HAP-1 (cell line): ENCODE data around the gene B3GNT7.
"Not testable (repeated sequence)": the region's sequence is repeated elsewhere in the genome, so short reads cannot be mapped to it uniquely, and the experiment has no call there.

Experiments used
- DNase-seq, 2 experiments: peaks; one replicate each; pipeline ENCODE4 v3.0.0-alpha.2; 2016 to 2020; ENCODE audit warnings: low spot score in 2 of 2
- H3K27me3 ChIP-seq: fragments of 250-450 bp; sonication (Bioruptor Pico); 2 replicates; pipeline ENCODE4 v1.5.1; 2020; ENCODE audit warnings: low read depth, mild to moderate bottlenecking, moderate library complexity
- H3K36me3 ChIP-seq: fragments of 250-450 bp; sonication (Bioruptor Pico); replicated peaks from 2 replicates; pipeline ENCODE4 v1.5.1; 2020; ENCODE audit warnings: mild to moderate bottlenecking
- H3K4me1 ChIP-seq: fragments of 250-450 bp; sonication (Bioruptor Pico); 2 replicates; pipeline ENCODE4 v1.5.1; 2020; ENCODE audit warnings: mild to moderate bottlenecking
- H3K4me3 ChIP-seq: fragments of 250-450 bp; sonication (Bioruptor Pico); 2 replicates; pipeline ENCODE4 v1.5.1; 2020; ENCODE audit warnings: mild to moderate bottlenecking, moderate library complexity
- H3K9me3 ChIP-seq: fragments of 250-450 bp; sonication (Bioruptor Pico); 2 replicates; pipeline ENCODE4 v1.5.1; 2020; ENCODE audit warnings: mild to moderate bottlenecking, moderate library complexity
- in situ Hi-C: fragments of 300-500 bp; cut with MboI; formaldehyde crosslinking; loops from 3 replicates; pipeline ENCODE4 v1.14.3; 2020; ENCODE audit warnings: low sequenced_read_pairs, inconsistent platforms, mixed read lengths

The B3GNT7 gene

DNA sequence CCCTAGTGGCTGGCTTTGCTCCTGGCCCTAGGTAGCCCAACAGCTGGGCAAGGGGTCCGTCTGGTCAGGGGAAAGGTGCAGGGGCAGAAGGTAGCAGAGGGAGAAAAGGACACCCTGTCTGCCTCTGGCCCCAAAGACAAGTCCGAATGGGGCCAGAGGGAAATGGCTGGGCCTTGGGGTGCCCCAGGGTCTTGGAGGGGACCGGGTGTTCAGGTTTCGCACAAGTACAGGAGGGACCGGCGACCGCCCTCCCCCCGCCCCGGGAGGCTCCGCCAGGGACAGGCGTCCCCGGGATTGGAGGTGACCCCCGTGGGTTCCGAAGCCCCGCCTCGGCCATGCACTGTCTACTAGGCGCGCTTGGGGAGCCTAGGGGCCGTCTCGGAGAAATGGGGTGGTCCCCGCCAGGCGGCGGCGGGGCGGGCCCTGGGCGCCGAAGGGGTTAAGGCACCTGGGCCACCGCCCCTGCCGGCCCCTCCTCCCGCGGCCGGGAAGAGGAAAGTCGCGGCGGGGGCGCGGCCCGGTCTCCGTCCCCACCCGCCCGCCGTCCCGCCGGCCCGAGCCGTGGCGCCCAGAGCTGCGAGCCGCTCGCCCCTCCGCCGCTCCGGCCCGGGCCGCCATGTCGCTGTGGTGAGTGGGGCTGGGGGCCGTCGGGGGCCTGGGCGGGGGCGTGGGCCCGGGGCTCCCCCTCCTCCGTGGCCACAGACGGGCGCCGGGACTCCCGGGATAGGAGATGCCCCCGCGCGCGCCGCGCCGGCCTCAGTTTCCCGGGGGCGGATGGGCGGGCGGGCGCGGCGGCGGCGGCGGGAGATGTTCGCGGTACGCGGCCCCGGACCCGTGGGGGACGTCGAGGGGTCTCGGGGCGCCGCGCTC lies at the start of gene B3GNT7:
TSS of gene B3GNT7 (plus strand) at position 523 of the 870 bp plus-strand sequence. CDS start at position 617, 94 bp downstream.
- Histone ChIP-seq H3K4me3 (no peak within 1 kb of the TSS), H3K27me3 (no peaks in the 10 kb centered on the region), H3K9me3 (no peaks in the 10 kb centered on the region), H3K4me1 (peaks cover 4% of the 10 kb centered on the region), H3K36me3 (no peaks in the 10 kb centered on the region)
- DNase-seq = no peak
- in situ Hi-C loops = no loop called here

DNA sequence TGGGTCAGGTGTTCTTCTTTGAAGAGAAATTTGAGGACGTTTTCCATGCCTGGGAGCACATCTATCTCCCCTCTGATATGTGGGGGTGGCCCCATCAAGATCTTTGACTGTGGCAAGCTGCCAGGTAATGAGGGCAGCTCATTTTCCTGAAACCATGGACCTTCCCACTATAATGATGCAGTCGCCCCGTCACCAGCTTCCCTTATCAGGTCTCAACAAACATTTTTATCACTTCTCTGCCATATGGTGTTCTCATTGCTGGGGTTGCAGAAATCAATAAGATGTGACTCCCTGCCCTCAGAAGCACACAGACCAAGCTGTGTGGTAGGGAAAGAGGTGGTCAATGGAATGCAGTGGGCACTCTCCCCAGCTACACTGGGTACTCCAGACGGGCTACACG lies 48.4 kb upstream of the B3GNT7 start:
- no peak for DNase-seq

GRCh38 chr2:231347638-231348037 lies 47.9 kb upstream of the B3GNT7 start:
- Histone ChIP-seq H3K4me1 (peaks cover 7% of the 10 kb centered on the region; the same call in 1 of the 2 replicates), H3K9me3 (no peaks in the 10 kb centered on the region), H3K27me3 (no peaks in the 10 kb centered on the region), H3K36me3 (no peaks in the 10 kb centered on the region), H3K4me3 (no peak overlapping the region)
- no peak for DNase-seq
- in situ Hi-C loops = no loop called here

More for the DNA sequence above, 48.4 kb upstream of the B3GNT7 start:
- H3K4me3 ChIP-seq = no peak overlapping the region
- peaks cover 7% of the 10 kb centered on the region; the same call in 1 of the 2 replicates for H3K4me1 ChIP-seq
- in situ Hi-C loops = no loop called here
- H3K9me3 ChIP-seq = no peaks in the 10 kb centered on the region
- H3K27me3 ChIP-seq = no peaks in the 10 kb centered on the region
- H3K36me3 ChIP-seq = no peaks in the 10 kb centered on the region

- Histone ChIP-seq H3K9me3 (no peaks in the 10 kb centered on the region), H3K27me3 (no peaks in the 10 kb centered on the region), H3K4me3 (no peak overlapping the region), H3K4me1 (peaks cover 7% of the 10 kb centered on the region; the same call in 1 of the 2 replicates), H3K36me3 (no peaks in the 10 kb centered on the region)
- in situ Hi-C loops = no loop called here
- no peak for DNase-seq
These were observed 47.3 kb upstream of the B3GNT7 start for GRCh38 chr2:231348173-231348572.

DNA sequence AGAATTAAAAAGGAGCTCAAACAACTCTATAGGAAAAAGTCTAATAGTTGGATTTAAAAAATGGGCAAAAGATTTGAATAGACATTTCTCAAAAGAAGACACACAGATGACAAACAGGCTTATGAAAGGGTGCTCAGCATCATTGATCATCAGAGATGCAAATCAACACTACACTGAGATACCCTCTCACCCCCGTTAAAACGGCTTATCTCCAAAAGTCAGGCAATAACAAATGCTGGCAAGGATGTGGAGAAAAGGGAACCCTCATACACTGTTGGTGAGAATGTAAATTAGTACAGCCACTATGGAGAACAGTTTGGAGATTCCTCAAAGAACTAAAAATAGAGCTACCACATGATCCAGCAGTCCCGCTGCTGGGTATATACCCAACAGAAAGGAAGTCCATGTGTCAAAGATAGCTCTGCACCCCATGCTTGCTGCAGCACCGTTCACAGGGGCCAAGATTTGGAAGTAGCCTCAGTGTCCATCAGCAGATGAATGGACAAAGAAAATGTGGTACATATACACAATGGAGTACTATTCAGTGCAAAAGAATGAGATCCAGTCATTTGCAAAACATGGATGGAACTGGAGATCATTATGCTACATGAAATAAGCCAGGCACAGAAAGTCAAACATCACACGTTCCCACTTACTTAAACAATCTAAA lies 46.7 kb upstream of the B3GNT7 start:
- H3K27me3 ChIP-seq = no peaks in the 10 kb centered on the region
- H3K9me3 ChIP-seq = no peaks in the 10 kb centered on the region
- H3K4me1 ChIP-seq = peaks cover 7% of the 10 kb centered on the region; the same call in 1 of the 2 replicates
- H3K36me3 ChIP-seq = no peaks in the 10 kb centered on the region
- in situ Hi-C loops = no loop called here
- H3K4me3 ChIP-seq = no peak overlapping the region
- DNase-seq = no peak

DNA sequence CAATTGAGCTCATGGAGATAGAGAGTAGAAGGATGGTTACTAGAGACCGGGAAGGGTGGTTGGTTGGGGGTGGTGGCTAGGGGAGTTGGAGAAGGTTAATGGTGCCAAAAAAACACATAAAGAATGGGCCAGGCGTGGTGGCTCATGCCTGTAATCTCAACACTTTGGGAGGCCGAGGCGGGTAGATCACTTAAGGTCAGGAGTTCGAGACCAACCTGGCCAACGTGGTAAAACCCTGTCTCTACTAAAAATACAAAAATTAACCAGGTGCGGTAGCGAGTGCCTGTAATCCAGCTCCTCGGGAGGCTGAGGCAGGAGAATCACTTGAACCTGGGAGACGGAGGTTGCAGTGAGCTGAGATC lies 46.2 kb upstream of the B3GNT7 start:
- H3K36me3 ChIP-seq, H3K4me3 ChIP-seq, H3K4me1 ChIP-seq, DNase-seq, H3K27me3 ChIP-seq, in situ Hi-C loops, H3K9me3 ChIP-seq: not testable (repeated sequence)

- Histone ChIP-seq H3K4me1 (peaks cover 7% of the 10 kb centered on the region; the same call in 1 of the 2 replicates), H3K27me3 (no peaks in the 10 kb centered on the region), H3K9me3 (no peaks in the 10 kb centered on the region), H3K36me3 (no peaks in the 10 kb centered on the region), H3K4me3 (no peak overlapping the region)
- in situ Hi-C loops = no loop called here
- no peak for DNase-seq
These were observed 43.9 kb upstream of the B3GNT7 start for GRCh38 chr2:231351648-231352047.

DNA sequence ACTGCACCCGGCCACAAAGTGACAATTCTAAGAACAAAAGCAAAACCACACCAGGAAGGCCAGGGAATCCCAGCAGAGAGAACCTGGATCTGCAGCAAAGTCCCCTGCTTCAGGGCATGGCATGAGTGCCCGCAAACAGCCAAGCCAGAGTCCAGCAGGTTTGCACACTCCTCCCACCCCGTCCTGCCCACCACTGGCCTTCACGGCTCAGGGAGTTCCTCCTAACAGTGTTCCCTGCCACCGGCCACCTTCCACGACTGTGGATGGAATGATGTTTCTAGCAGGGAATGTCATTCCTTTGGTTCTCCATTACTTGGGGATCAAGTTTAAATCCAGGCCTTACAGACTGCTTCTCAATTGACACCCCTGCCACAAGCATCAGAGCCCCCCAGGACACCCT lies 42.0 kb upstream of the B3GNT7 start:
- no peak for DNase-seq
- Histone ChIP-seq H3K36me3 (no peaks in the 10 kb centered on the region), H3K9me3 (no peaks in the 10 kb centered on the region), H3K4me1 (peaks cover 7% of the 10 kb centered on the region; the same call in 1 of the 2 replicates), H3K27me3 (no peaks in the 10 kb centered on the region), H3K4me3 (no peak overlapping the region)
- in situ Hi-C loops = no loop called here

GRCh38 chr2:231355508-231356465 lies 39.7 kb upstream of the B3GNT7 start:
- no peak overlapping the region for H3K4me3 ChIP-seq
- H3K4me1 ChIP-seq = no peaks in the 10 kb centered on the region
- H3K27me3 ChIP-seq = no peaks in the 10 kb centered on the region
- no peak for DNase-seq
- H3K9me3 ChIP-seq = no peaks in the 10 kb centered on the region
- no peaks in the 10 kb centered on the region for H3K36me3 ChIP-seq
- in situ Hi-C loops = no loop called here

GRCh38 chr2:231356466-231356844 lies 39.1 kb upstream of the B3GNT7 start:
- H3K4me1 ChIP-seq = no peaks in the 10 kb centered on the region
- no peaks in the 10 kb centered on the region for H3K9me3 ChIP-seq
- H3K27me3 ChIP-seq = no peaks in the 10 kb centered on the region
- no peak overlapping the region for H3K4me3 ChIP-seq
- no peaks in the 10 kb centered on the region for H3K36me3 ChIP-seq
- DNase-seq = no peak
- in situ Hi-C loops = no loop called here

DNA sequence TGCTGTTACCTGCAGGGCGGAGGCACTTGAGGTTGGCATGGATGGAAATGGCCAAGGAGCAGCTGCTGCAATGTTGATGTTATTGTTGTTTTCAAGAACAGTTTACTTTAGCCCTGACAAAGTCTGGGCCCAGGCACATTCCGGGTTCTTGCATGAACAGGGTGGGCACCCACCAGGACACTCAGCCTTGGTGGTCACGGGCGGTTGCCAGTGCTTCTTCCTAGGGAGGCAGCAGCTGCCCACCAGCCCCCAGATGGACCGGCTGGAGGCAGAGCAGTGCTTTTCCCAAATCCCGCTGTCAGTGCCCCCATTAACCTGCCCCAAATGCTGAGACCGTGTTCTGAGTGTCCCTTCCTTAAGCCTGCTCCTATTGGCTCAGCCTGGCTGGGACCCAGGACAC lies 38.5 kb upstream of the B3GNT7 start:
- no peaks in the 10 kb centered on the region for H3K36me3 ChIP-seq
- H3K4me1 ChIP-seq = no peaks in the 10 kb centered on the region
- no peak overlapping the region for H3K4me3 ChIP-seq
- H3K27me3 ChIP-seq = no peaks in the 10 kb centered on the region
- in situ Hi-C loops = no loop called here
- no peaks in the 10 kb centered on the region for H3K9me3 ChIP-seq
- no peak for DNase-seq

GRCh38 chr2:231357931-231358330 lies 37.6 kb upstream of the B3GNT7 start:
- Histone ChIP-seq H3K27me3 (no peaks in the 10 kb centered on the region), H3K36me3 (no peaks in the 10 kb centered on the region), H3K9me3 (no peaks in the 10 kb centered on the region), H3K4me3 (no peak overlapping the region), H3K4me1 (no peaks in the 10 kb centered on the region)
- no peak for DNase-seq
- in situ Hi-C loops = no loop called here

DNA sequence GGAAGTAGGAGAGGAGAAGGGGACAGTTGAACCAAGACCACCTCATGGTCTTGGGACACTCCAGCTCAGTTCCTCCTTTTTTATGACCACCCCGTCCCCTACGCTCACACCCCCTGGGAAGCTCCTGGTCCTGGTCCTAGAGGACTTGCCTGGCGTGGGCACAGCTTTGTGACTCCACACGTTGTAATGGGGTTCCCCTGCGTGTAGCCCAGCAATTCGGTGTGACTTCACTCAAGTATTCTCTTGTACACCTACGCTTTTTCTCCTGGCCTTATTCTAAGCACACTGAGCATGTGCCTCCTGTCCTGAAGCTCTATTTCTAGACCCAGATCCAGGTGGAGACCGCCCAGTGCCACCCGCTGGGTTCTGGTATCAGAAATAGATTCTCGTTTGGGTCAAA lies 36.1 kb upstream of the B3GNT7 start:
- H3K36me3 ChIP-seq = no peaks in the 10 kb centered on the region
- no peaks in the 10 kb centered on the region for H3K27me3 ChIP-seq
- H3K4me1 ChIP-seq = no peaks in the 10 kb centered on the region
- in situ Hi-C loops = no loop called here
- no peak for DNase-seq
- no peaks in the 10 kb centered on the region for H3K9me3 ChIP-seq
- no peak overlapping the region for H3K4me3 ChIP-seq
